Endometrial microvascular endothelial cells (primary cell): ENCODE results near the gene ARHGDIA. TPM values are rescaled to one million over a fixed set of nuclear protein-coding genes. Genes with fewer than 3 reads are reported as not detected.
"Not testable (repeated sequence)": the region's sequence is repeated elsewhere in the genome, so short reads cannot be mapped to it uniquely, and the experiment has no call there.

Source experiments
- in situ Hi-C: cut with HindIII; loops from 2 replicates; pipeline ENCODE4 v1.10.0; 2017; ENCODE audit warnings: low sequenced_read_pairs, low pct_unique_long_range_greater_than_20kb; ENCODE audit errors: inconsistent ontology term
- total RNA-seq: library from RNA; depleted of rRNA; stranded (reverse); fragments of >200 nt; gene quantifications from one replicate; pipeline ENCODE4 v1.2.3, GENCODE V29; 2015; ENCODE audit errors: inconsistent ontology term

The ARHGDIA gene
- 471 TPM for total RNA-seq

DNA sequence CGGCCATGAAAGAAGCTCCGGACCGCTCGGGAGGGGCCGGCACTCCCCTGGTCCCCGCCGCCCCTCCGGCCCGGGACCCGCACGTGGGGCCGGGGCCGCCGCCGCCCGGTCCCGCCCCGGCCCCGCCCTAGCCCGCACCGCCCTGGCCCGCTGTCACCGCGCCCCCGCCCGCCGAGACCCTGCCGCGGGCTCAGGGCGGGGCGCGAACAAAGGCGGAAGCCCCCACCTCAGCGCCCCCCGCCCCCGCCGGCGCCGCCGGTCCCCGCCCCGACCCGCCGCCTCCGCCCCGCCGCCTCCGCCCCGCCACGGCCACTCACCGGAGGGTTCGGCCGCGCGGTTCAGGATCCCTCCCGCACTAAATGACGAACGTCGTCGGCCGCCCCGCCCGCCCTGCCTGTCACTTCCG is at the start of gene ARHGDIA:
Gene ARHGDIA (minus strand): TSS at position 357 of the 406 bp plus-strand sequence. CDS start 1,407 bp downstream, outside the sequence.
- in situ Hi-C loops: no loop called here

DNA sequence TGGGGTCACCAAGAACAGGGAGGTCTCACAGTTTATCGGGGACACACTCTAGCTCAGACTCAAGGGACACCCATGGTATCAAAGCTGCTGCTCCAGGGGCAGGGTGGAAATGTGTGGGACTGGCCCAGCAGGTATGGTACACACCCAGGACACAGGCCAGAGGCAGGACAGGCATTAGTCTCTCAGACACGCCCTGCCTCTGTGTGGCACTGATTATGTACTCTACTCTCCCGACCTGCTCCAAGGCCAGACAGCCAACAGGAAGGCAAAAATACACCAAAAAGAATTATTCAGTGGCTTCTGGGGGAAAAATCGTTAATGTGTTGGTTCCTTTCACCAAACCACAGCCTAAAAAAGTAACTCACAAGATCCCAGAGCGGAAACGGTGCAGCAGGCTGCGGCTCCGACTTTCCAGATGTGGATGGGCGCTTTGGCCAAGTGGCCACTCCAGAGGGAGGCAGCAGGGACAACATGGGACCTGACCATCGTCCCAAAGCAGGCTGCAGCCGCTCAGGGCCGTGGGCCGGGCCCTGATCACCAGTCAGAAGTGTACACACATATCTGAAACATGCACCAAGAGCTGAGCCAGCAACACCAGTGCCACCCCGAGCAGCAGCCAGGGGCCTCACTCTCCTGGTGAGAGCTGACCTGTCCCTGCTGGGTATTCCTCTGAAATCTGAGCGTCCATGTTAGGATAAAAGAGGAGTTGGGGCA is 47.9 kb upstream of the ARHGDIA start:
- in situ Hi-C loops: no loop called here

DNA sequence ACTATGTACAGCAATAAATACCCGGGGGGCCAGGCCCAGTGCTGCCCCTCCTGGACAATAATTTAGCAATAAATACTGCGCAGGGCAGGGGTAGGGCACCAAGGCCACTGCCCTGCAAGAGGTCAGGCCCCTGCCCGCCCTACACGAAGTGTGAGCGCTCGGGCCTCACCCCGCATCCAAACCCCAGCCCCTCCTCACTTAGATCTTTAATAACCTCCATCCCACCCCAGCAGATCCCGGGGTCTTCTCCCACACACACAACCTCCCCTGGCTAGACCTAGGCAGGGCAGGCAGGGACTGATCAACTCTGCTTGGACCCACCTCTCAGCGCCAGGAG is 47.2 kb upstream of the ARHGDIA start:
- in situ Hi-C loops: not testable (repeated sequence)

DNA sequence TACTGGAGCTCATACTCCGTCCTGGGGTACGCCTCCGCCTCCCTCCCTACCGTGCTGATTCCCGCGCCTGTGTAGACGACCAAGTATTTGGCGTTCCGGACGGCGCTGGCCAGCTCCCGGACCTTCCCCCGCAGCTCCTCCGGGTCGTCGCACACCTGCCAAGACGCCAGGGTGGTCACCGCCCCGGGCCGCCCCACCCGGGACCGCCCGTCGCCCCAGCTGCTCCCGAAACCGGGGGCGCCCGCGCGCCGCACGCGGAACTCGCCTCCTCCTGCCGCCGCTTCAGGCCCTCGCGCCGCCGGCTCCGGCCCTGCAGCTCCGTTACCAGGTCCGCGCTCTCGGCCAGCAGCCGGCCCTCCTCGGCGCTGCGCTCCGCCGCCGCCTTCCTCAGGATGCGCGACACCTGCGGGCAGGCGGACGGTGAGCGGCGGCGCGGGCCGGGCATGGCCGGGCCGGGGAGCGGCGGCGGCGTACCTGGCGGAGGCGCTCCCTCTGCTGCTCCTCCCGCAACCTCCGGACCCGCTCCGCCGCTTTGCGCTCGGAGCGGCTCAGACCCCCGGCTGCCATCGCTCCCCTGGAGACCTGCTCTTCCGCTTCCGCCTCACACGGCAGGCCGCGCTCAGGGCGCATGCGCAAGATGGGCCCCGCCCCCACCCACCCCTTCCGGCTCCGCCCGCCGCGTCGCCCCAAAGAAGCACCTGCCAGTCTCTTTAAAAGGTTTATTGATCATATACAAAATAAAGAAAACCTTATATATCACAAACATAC is 46.6 kb upstream of the ARHGDIA start, which contains the start of gene SIRT7:
Gene SIRT7 (minus strand): TSS at position 612 of the 768 bp plus-strand sequence. CDS start 45 bp downstream, at position 567.
- in situ Hi-C loops: no loop called here

DNA sequence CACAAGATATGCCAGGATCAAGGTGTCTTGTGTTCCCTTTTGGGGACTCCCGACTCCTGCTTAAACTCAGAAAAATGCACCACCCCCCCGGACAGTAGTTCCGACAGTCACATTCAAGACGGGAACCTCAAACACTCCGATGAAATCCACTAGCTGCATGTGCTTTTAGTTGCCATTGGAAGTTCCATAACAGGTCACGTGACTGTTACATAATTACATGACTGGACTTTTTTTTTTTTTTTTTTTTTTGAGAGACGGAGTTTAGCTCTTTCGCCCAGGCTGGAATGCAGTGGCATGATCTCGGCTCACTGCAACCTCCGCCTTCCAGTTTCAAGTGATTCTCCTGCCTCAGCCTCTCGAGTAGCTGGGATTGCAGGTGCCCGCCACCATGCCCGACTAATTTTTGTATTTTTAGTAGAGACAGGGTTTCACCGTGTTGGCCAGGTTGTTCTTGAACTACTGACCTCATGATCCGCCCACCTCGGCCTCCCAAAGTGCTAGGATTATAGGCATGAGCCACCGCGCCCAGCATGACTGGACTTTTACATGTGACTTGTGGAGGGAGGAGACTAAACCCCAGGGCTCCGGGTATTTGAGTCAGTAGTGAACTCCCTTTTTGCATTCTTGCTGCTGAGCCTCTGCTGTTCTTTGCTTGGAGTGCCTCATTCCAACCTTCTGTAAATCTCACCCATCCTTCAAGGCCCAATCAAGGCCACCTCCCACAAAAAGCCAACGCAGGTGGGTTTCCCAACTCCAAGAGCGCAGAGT is 45.3 kb upstream of the ARHGDIA start:
- in situ Hi-C loops: no loop called here

DNA sequence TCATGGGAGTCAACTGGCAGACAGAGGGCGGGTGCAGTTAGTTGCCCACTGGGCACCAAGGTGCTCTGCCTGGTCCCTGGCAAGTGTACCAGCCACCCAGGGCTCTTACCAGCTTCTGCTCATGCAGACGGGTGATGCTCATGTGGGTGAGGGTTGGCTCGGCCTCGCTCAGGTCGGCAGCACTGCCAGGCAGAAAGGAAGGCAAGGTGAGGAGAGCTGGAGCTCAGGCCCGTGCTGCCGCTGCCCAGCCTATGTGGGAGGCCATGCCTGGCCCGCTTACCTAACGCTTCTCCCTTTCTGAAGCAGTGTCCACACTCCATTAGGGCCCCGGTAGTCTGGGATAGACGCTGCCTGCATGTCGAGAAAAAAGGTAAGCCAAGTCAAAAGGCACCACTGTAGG is 44.2 kb upstream of the ARHGDIA start:
- in situ Hi-C loops: no loop called here

DNA sequence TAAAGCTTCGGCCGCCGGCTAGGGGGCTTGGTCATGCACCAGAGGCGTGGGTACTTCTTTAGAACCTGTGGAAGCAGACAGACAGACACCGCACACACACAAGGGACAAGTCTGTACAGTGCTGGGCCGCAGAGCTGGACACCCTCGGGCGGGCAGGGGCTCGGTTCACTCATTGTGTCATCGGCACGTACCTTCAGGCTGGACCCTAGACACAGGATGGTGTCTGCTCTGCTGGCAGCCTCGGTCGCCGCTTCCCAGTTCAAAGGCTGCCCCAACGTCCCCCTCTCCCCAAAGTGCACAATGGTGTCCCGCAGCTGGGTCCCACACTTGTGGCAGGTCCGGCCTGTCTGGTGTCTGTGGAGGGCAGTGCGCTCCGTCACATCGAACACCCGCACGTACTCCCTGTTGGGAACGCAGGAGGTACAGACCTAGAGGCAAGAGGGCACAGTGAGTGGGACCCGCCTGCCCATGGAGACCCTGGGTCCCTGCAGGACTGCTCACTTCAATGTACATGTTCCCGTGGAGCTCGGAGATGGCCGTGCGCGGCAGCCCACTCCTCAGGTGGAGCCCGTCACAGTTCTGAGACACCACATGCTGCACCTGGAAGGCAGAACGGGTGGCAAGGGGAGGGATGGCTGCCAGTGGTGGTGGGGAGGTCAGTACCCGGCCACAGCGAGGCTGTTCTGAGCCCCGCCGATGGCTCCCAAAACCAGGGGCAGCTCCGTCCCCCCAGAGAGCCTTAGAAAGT is 43.1 kb upstream of the ARHGDIA start:
- in situ Hi-C loops: no loop called here

DNA sequence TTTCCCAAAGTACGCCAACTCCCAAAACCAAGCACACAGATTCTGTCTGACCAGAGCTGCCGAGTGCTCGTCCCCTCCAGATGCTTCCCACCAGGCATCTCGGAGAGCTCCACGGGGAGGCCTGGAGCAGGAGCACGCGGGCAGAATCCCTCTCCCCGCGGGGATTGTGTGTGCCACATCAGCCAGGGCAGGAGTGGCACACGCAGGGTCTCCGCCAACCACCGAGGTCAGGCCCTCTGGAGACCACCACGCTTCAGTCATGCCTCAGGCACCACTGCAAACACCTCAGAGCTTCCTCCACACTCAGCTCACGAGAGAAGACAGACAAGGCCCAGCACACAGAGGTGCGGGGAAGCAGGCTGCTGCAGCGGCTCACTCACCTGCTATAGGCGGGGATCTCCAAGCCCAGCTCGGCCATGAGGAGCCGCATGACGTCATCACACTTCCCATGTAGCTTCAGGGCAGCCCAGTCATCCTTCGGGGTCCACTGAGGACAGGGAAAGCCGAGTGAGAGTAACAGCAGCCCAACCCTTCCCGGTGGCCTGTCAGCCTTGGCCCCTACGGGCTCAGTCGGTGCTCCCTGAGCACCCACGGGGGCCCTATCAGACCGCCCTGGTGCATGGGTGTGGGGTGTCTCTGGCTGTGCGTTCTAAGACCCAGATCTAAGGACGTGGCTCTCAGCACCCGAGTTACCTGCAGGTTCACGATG is 42.4 kb upstream of the ARHGDIA start:
- in situ Hi-C loops: no loop called here

DNA sequence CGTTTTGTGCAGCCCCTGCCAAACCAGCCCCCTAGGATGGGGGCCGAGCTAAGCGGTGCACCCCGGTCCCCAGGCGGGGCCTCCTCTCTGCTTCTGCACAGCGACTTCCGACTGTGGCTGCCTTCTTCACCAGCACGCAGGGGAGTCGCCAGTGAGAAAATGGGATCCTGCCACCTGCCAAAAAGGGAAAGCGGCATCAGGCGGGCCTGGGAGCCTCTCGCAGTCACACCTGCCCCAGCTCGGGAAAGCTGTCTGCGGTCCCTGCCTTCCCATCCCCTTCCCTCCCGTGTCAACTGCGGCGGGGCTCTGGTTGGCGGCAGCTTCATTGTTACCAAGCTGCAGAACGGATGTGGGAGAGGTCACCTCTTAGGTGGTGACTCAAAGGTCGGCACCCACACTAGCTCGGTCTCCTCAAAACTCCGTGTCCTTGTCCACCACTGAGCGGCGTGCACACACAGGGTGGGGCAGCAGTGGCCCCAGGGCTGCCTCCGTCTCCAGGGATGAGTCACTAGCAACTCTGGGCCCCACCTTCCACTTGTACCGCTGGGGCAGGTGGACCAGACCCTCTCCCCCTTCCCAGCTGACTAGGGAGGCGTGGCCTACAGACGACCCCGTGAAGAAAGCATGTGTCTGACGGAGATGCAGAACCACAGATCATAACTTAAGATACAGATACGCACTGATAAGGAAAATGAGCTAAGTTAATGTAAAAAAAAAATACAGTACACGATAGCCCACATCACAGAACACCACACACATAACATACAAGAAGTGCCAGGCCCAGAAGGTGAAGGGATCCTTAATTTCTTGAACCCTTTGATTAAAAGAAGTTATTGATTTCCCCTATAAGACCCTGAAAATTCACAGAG is 41.5 kb upstream of the ARHGDIA start:
- in situ Hi-C loops: no loop called here

DNA sequence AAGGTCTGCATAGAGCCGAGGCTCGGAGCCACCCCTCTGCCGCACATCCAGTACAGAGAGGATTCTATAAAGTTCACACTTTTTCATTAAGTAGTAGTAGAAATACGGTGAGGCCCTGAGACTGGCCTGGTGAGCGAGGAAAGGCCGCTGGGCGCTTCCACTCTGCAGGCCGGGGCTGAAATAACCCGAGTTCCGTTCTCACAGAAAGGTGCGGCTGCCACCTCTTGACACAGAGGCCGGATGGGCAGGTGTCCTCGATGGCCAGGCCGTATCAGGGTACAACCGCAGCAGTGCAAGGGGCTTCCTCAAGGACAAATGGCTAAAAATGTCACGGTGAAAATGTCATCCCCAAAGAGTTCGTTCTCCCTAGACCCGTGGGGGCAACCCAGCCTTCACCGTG is 40.8 kb upstream of the ARHGDIA start:
- in situ Hi-C loops: no loop called here

DNA sequence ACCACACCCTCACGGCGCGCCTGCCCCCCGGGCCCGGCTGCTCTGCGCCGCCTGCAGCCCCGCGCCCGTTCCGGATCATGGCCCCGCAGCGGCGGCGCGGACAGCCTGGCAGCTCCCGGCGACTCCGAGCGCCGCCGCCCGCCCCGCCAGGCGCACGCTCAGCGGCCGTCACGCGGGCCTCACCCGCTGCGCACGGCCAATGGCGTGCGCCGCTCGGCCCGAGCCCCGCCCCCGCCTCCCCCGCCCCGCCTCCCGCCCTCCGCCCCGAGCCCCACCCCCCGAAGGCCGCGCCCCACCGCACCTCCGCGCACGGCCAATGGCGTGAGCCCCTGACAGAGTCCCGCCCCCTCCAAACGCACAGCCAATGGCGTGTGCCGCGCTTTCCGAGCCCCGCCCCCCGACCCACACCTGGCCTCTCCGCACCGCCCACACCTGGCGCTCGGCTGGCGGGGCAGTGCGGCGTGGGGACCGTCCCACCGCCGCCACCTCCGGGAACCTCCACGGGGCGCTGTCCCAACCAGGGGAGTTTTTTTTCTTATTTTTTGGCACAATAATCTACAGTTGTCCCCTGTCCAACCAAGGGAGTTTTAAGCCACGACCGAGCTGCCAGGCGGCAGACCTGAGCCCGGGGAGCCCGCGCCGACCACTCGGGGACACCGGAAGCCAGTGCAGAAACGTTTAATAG is 40.3 kb upstream of the ARHGDIA start, which contains the start of gene PCYT2:
Gene PCYT2 (minus strand): TSS at position 123 of the 685 bp plus-strand sequence. CDS start 44 bp downstream, at position 79.
- in situ Hi-C loops: no loop called here

DNA sequence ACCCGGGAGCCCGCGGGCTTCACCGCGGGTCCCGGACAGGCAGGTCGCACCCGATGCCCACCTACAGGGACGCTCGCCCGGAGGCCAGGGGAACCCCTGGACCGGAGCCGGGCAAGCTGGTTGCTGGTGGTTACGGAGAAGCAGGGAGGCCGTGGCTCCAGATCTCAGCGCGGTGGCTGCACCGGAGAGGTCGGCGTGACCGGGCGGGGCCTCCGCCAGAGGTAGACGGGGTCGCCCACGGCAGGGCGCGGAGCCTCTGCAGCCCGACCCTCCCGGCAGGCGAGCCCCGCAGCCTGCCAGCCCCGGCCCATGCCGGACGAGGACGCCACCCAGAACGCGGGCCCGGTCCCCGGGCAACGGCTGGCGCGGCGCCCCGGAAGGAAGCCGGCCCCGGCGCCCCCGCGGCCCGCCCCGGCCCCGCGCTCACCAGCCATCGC is 39.7 kb upstream of the ARHGDIA start:
- in situ Hi-C loops: no loop called here

DNA sequence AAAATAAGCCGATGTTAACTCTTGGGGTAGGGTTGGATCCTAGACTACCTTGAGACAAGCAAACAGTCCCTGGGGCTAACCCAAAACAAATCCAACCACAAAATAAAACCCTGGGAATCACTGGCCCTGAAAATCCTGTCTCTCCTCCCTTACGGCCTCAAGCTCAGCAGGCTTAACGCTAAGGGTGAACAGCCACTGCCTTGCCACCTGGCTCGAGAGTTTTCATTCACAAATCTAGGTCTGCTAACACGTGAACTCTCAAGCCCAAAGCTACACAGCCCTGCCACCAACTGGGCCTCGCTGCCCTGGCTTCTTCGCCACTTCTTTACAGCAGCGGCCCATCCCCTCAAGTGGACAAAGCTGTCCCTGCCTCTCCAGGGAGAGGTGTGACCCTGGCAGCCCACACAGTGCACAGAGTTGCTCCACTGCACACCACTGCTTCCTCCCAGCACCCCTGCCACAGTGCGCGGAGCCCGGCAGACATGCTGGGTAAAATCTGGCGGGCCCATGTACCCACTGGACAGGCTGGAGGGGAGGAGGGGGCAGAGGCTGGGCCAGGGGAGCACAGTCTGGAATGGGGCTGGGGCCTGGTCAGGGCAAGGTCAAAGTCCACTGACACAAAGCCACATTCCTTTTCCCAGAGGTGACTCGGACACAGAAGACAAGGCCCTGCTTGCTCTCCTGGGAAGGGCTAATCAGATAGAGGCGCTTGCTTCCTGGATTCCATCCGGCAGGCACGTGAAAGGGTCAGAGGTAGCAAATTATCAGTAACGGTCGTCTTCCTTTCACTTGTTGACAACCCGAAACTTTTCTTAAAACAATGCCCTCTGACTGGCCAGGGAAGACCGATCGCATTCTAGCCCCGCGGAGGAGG is 39.1 kb upstream of the ARHGDIA start:
- in situ Hi-C loops: no loop called here

DNA sequence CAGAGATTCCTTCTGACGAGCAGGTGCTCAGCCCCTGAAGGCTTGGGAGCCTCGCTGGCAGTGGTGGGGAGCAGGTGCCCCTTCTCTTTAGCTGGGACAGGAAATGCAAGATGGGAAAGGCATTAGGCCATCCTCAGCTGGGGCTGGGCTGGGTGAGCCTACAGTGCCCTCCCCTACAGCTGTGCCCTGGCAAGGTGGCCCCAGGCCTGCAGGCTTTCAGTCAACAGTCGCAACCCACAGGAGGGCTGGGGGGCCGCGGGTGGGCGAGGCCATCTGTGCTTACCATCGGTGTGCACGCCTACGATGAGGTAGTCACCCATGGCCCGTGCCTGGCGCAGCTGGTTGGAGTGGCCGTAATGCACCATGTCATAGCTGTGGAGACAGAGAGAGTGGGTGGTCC is 38.1 kb upstream of the ARHGDIA start:
- in situ Hi-C loops: no loop called here

DNA sequence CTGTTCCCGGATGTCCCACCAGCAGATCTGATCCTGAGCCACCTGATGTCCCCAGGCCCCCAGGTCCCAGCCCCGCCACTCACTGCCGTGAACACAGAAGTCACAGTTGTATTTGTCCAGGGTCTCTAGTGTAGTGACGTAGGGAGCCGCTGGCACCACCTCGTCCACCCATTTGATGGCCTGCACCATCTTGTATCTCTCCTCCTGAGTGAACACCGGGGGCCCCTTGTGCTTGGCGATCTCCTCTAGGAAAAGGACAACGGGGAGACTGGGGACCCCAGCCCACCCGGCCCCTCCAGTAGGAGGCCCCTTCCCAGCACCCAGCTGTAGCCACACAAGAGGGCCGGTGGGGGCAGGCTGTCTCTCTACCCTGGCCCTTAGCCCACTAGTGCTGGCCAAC is 37.7 kb upstream of the ARHGDIA start:
- in situ Hi-C loops: no loop called here
